T-helper 1 cell (primary cell): ENCODE measurements around the gene ARVCF.

ENCODE experiments used
- DNase-seq, 5 donors: peaks; one replicate each; pipeline ENCODE4 v3.0.0-alpha.2; 2012 to 2020

Gene ARVCF

DNA sequence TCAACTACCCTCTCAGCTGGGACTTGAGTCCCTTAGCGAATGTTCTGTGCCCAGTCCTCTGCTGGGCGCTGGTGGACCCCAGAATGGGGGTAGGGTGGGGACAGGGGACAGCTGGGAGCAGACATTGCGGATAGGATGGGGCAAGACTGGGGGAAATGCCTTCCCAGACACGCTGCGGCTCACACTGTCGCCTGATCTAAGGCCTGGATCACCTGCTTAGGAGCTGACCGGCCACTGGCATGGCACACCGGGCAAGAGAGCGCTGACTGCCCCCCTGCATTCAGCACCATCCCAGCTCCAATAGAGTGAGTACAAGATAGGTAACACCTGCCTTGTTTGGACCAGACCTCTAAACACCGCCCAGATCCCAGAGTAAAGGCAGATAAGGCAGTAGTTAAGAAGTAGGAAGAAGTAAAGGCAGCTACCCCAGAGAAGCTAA is 1.4 kb downstream of the ARVCF start:
- no peak for DNase-seq

DNA sequence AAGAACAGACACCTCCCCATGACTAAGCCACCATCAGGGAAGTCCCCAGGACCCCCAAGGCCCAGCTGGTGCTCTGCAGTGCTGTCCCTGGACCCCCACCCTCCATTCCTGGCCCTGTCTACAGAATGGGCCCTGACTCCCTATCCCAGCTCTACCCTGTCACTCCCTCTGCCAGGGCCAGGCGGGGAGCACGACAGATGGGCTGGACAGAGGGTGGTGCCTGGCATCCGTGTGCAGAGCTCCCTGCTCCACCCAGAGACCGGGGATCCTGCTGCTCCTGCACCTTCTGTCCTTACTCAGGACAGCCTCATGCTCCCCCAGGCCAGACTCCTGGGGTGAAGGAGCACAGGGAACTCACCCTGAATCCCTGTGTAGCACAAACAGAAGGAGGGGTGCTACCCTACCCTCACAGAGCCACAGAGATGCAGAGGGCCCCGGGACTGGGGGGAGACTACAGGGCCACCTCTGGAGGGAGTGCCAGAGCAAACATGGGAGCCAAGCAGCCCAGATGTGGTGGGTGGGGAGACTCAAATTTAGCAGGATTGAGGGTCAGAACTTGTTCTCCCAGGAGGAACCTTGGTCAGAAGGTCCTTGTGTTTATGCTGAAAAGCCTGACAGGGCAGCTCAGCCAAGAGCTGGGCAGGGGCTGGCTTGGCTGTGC is 2.0 kb downstream of the ARVCF start:
- no peak for DNase-seq

GRCh38 chr22:20013382-20013871 is 3.2 kb downstream of the ARVCF start:
- no peak for DNase-seq

DNA sequence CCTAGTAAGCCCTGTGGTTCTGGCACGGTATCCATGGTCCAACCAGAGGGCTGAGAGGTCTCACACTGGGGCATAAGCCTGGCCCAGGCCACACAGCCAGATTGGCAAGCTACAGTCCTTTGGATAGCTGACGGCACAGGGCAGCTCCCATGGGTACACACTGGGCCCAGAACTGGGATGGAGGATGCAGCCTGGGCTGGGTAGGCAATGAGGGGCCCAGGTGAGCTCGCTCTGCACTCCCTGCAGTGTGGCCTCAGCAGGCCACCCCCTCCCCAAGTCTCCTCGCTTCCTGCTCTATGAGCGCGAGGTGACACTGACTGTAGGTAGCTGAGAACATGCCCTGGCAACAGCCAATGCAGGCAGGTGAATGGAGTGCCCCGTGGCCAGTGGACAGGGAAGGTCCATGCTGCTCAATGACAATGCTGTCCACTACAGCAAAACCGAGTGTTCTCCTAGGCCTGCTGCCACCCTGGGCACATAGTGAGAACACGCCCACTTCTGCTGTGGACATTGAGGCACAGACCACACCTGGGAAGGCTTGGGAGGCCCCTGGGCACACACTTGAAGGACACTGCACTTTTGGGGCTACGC is 3.8 kb downstream of the ARVCF start:
- DNase-seq: no peak

DNA sequence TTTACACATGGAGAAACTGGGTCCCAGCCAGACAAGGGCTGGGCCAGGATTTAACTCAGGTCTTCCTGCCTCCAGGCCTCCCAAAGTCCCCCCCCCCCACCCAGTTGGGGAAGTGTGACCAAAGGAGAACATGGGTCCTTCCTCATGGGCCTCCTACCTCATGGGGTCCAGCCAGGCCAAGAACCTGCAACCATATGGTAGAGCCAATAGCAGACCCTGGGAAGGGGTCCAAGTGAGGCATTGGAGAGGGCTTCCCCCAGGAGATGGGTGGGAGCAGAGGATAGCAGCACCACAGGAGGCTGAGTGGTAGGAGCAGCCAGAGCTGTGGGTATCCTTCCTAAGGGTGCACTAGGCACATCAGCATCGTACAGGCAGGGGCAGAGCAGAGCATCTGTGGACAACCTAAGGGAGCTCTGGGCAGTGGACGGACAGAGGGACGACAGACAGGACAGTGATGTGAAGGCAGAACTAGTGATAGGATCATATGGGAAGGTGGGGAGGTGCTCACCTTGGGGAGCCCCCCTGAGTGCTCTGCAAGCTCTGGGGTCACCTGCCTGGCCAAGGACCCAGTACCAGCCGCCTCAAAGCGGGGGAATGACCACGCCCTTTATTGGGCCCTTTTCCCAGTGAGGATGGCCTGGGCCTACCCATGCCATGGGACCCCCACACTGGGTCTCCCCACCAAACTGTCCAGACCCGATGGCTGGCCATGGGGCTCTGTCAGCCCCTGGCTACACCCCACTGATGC is 4.5 kb downstream of the ARVCF start:
- DNase-seq: no peak

- no peak for DNase-seq
Measured at GRCh38 chr22:20011123-20011992, 5.3 kb downstream of the ARVCF start.

- DNase-seq: no peak
Measured at GRCh38 chr22:20010307-20011122, 6.1 kb downstream of the ARVCF start.

GRCh38 chr22:20009582-20010306 is 6.9 kb downstream of the ARVCF start:
- no peak for DNase-seq

DNA sequence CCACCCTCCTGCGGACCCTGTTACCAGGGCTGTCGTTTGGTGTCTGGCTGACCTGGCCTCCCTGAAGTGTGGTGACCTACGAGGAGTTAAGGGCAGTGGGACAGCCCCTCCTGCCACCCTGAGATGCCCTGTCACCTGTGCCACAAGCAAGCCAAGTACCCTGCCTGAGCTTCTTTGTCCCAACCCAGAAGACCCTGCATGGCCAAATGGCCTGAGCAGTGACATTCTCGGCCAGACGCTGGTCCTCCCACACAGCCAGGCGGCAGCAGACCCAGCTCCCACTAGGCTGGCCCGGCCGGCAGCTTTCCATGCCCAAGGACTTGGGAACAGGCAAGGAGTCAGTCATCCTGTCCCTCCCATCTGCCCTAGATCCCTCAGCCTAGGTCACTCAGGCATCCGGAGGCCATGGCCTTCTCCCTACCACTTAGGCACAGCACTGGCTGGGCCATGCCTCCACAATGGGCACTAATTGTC is 7.6 kb downstream of the ARVCF start:
- no peak for DNase-seq

DNA sequence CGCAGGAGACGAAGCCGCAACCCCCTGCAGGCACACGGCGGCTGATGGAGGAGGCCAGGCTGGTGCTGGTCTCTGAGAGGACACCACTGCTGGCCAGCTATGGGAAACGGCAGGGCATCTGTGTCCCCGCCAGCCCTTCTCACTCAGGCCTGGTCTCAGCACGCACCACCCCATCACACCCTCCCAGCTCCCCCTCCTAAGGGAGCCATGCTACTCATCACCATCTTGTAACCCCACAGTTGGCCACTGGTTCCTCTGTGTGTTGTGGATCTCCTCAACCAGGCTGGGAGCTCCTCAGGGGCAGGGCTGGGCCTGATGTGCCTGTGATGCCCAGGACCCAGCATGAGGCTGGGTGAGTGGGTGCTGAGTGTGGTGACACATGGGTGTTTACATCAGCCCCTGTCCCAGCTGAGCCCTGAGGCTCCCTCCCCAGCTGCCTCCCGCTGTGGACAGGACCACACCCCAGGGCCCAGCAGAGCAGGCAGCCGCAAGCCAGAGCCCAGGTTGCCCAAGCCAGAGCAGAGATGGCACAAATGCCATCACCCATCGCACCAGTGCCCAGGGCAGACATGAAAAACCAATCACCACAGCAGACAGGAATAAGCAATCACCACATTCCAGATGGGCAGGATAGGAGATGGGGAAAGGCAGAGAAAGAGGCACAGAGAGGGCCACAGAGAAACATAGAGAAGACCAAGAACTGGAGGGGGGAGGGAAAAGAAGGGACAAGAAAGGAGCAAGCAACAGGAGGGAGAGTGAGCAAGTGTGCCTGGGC is 8.2 kb downstream of the ARVCF start:
- no peak for DNase-seq

DNA sequence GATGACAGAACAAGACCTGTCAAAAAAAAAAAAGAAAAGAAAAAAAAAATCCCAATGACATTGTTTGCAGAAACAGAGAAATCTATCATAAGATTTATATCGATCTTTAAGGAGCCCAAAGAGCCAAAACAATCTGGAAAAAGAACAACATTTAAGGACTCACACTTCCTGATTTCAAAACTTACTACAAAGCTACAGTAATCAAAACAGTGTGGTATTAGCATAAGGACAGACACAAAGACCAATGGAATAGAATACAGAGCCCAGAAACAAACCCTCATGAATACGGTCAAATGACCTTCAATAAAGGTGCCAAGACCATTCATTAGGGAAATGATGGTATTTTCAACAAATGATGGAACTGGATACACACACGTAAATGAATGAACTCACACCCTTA is 12.2 kb downstream of the ARVCF start:
- no peak for DNase-seq

GRCh38 chr22:20003304-20003703 is 13.3 kb downstream of the ARVCF start:
- DNase-seq: no peak

DNA sequence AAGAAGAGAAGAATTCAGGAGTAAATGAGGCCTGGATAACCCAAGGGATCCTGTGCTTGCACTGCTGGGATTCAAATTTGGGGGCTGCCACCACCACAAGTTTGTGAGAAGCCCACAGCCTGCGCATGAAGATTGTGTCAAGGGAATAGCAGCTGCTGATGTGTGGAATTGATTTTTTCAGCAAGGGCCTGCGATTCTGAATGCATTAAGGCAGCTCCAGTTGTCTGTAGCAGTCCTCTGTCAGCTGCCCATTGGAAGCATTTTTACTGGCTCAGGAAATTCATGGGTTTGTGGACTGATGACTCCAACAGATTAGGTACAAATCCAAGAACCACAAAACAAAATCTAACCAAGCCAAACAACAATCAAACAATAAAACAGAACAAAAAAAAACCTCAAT is 14.0 kb downstream of the ARVCF start:
- DNase-seq: no peak

DNA sequence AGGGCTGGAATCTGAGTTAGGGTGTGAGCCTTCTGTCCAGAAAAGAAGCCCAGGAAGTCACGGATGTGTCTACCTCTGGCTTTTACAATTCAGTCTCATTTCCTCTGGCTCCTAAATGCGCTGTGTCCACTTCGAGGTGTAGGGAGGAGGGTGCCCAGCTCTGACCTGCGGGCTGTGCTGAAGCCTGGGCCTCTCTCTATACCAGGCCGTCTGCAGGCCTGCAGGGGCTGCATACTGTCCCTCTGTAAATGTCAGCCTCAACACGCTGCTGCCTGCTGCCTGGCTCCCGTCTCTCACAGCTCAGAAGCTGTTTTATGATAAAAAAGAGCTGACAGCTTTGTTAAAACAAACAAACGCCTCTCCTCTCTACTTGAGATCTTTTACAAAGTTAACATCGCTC is 14.5 kb downstream of the ARVCF start:
- no peak for DNase-seq

- DNase-seq: no peak
Measured at GRCh38 chr22:20001082-20001638, 15.5 kb downstream of the ARVCF start.

- DNase-seq: no peak
Measured at GRCh38 chr22:20000246-20001081, 16.2 kb downstream of the ARVCF start.

DNA sequence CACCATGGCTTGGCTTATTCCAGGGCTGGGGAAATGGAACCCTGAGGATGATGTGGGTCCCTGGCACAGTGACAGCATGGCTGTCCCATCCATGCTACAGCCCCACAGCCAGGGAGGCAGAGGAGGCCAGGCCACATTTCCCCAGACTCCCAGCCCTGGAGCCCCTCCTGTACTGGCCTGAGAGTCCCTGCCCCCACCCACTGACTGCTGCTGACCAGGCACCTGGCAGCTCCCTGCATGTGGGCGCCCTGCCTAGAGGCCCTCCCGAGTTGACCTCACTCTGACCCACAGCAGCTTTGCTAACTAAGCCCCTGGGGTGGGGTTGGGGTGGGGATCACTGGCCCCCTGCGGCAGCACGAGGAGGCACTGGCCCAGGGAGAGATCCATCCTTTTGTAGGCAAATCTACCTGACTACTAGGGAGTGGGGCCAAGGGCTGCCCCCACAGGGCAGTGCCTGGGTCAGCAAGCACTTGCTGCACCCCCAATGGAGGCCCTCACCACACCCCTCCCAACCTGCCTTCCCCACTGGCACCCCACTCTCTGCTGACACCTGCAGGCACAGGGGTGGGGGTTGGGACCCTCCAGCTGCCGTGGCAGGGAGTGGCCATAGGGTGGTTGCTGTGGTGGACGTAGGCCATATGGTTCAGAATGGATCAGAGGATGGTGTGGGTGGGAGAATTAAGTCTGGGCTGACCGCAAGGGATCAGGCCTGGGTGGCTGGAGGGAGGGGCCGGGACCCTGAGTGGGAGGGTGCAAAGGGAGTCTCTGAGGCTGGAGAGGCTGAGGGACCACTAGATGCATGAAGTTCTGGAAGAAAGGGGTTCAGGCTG is 17.4 kb downstream of the ARVCF start:
- no peak for DNase-seq
